Activated T-cell treated with anti-CD3 and anti-CD28 coated beads, Interleukin-2, amount 50 U/mL, for 1 hour (primary cell): ENCODE measurements around the gene FAM114A1.
"Not testable (repeated sequence)": the region's sequence is repeated elsewhere in the genome, so short reads cannot be mapped to it uniquely, and the experiment has no call there.

Source experiments
- DNase-seq: peaks from one replicate; pipeline ENCODE4 v3.0.0-alpha.2; 2020

Gene FAM114A1

DNA sequence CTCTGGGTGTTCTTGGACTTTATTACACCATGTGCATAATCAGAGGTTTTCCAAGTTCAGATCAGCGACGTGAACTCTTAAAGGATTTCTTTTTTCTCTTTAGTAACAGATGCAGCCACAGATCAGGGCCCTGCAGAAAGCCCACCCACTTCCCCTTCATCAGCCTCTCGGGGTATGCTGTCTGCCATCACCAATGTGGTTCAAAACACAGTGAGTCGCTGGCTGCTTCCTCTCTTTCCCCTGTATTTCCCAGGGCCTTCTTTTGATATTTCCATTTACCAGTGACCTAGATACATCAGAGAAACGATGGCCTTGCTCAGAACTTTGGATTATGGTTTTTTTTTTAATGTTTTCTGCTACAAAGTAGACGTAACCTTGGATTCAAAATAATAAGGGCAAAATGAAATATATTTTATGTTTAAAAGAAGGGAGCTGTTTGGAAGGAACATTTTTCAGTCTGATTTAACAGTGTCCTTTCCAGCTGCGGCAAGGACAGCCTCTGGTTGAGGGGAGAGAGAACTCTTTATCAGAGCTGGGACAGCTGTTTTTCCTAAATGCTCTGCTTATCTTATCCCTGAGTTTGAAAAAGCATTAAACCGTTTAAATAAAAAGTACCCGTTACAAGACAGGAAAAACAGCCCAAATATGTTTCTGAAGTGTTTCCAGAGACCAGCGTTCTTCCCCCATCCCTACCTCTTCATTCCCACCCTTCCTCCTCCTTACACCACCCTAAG lies 38.2 kb downstream of the FAM114A1 start:
- no peak for DNase-seq

DNA sequence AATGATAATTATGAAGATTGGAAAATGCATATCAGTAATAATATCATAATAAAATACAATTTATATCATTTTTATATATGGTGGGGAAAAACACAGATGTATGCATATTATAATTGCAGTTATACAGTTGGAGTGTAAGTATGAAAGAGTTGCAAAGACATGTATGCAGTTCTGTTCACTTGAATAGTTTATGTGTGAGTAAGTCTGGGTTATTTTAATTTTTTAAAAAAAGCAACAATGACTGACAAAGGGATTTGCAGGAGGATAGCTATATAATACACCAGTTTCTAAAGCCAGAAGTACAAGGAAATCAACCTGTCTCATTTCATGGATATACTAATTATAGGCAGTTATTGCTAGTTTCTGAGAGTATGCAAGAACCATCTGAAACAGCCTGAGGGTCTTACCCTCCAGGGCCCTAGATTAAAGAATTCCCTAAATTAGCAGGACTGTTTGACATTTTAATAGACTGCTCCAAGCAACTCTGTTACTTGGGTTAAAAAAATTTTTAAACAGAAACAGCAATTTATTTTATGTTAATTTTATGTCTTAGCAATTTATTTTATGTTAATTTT lies 40.2 kb downstream of the FAM114A1 start:
- no peak for DNase-seq

DNA sequence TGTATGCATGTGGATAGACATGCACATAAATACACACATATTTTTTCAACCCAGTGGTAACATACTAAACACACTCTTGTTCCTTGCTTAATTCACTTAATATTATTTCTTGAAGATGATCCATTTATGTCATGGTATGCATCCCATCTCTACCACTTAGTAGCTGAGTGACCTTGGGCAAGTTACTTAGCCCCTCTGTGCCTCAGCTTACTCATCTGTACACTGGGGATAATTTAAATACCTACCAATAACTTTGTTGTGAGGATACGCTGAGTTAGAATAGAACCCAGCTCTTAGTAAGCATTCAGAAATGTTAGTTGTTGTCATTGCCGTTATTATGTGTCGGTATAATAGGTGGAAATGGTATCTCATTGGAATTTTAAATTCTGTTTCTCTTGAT lies 41.4 kb downstream of the FAM114A1 start:
- DNase-seq: no peak

DNA sequence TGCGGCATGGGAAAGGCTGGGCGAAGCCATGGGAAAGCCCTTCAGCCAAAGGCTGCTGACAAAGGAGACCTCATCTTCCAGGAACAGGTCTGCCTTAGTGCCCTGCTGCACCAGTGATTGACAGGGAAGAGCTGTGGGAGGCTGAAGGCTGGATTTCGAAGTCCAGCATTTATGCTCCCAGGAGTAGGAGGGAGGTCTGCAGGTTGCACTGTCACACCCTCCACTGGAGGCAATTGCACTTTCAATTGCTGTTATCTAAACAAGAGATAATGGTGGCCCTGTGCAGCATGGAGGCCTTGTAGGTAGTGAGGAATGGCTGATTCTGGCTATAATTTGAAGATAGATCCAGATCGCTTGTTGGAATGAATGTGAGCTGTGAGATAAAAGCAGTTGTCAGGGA lies 43.7 kb downstream of the FAM114A1 start:
- no peak for DNase-seq

DNA sequence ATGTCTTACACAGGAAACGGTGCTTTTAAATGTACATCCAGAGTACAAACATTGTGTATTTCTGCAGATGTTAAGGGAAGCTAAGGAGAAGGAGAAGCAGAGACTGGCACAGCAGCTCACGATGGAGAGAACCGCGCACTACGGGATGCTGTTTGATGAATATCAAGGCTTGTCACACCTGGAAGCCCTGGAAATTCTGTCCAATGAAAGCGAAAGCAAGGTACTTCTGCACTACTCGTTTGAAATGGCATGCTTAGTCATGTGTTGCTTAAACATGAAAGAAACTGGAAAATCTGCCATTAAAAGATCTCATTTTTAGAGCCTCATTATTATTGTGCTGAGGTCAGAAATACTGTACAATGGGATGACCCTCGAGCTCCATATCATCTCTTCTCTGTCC lies 47.2 kb downstream of the FAM114A1 start:
- no peak for DNase-seq

DNA sequence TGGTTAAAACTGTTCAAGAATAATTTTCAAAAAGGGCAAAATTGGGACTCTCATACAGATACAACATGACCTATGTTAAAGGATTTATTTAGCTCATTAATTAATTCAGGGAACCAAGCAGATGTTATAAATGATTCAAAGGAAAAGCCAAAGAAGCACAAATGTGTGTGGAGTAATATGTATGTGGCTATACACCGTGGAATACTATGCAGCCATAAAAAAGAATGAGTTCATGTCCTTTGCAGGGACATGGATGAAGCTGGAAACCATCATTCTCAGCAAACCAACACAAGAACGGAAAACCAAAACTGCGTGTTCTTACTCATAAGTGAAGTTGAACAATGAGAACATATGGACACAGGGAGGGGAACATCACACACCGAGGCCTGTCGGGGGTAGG lies 48.7 kb downstream of the FAM114A1 start:
- not testable (repeated sequence) for DNase-seq

DNA sequence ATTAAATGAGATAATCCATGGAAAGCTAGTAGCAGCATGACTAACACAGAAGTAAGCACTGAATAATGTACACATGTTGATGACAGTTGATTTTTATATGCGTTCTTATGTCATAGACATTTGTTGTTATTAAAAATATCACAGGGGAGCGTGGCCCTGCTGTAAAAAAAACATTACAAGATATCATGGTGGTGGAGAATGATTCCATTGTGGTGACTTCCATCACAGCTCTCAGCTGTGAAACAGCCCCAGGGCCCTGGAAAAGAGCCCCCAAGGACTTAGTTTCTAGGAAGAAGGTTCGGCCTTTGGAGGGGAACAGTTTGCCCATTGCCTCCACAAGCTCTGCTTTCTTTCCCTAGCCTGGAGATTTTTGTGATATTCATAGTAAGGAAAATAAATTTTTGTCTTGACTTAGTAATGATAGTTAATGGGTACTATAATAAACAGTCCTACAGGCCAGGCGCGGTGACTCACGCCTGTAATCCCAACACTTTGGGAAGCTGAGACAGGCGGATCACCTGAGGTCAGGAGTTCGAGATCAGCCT lies 49.9 kb downstream of the FAM114A1 start:
- DNase-seq: no peak

DNA sequence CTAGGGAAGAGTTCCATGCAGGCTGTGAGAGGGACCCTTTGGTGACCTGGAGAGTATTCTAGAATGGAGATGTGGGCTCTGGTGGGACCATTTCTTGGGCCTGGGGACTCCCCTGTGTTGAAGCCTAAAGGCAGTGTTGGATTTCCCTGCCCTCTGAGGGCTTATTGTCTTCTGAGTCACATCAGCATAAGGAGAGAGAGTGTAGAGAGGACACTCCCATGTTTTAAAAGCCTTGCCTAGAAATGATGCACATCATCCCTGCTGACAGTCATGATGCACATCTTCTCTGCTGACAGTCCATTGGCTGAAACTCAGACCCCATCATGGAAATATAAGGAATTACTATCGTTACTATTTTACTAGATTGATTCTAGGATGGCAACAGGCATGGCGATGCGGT lies 51.9 kb downstream of the FAM114A1 start:
- no peak for DNase-seq

DNA sequence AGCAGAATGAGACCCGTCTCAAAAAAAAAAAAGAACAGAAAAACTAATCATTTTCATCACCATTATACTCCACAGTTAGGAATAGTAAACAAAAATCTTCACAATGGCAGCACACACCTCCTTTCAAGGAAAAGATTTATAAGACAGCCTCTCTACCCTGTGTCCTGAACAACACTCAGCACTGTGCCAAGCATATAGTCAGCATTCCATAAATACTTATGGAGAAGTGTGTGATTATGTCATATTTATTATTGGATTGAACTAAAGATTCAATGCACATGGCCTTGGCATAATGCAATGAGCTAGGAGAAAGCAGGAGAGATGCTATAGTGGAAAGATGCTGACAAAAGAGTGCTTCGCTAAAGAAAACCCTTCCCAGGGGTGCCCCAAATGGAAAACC lies 52.6 kb downstream of the FAM114A1 start:
- no peak for DNase-seq

DNA sequence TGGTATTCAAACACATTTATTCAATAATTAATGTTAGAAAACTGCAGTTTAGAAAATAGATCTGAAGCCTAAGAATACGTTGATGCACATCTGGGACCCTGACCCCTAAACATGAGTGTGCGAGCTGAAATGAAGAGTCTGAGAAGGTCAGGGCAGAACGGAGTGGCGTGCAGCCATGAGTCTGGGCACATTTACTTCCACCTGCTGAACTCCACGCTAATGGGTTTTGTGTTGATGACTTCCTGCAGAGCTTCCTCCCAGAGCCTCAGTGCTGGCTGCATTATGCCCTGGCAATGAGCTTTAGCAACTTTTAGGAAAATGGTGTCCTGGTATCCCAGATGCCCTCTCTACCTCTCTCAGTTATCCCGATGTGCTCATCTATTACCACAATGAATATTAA lies 53.1 kb downstream of the FAM114A1 start:
- no peak for DNase-seq

DNA sequence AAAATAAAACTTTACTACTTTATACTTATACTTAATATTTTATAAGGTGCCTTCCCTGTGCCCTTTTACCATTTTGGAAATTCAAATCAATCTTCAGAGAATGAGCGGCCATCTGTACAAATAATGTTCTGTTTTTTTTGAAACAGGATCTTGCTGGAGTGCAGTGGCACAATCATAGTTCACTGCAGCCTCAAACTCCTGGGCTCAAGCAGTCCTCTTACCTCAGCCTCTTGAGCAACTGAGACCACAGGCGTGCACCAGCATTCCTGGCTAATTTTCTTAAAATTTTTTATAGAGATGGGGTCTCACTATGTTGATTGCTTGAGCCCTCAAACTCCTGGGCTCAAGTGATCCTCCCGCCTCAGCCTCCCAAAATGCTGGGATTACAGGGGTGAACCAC lies 53.5 kb downstream of the FAM114A1 start:
- DNase-seq: no peak

DNA sequence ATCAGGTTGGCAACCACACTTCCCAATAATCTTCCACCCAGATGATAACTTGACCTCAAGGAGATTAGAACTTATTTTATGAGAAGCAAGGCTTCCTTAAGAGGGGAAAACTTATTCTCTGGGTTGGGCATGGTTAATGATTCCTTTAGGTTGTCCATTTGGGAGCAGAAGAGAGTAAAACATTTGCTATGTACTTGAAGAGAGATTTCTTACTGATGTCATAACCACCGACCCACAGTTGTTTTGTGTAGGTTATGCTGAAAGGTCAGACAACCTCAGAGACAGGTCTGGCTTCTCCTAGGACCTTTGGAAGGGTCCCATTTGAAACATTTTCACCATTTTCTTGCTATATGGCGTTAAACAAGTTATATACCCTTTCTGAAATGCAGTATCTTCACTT lies 56.1 kb downstream of the FAM114A1 start:
- DNase-seq: no peak

DNA sequence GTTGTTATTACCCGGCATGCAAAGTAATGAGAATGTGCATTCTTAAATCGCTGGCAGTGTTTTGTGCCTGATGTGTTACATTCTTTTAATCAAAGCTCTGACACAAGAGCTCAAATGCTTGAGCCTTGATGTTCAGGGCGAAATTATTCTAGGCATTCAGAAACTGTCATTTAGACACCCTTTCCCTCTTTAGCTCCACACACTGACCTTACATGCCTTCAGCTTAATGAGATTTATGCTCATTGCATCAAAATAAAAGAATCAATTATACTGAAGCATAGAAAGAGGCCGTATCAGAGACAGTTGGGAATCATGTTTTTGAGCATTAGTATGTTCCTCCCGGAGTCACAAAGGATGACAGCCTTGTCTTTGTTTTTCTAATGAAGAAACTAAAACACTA lies 56.7 kb downstream of the FAM114A1 start:
- no peak for DNase-seq

DNA sequence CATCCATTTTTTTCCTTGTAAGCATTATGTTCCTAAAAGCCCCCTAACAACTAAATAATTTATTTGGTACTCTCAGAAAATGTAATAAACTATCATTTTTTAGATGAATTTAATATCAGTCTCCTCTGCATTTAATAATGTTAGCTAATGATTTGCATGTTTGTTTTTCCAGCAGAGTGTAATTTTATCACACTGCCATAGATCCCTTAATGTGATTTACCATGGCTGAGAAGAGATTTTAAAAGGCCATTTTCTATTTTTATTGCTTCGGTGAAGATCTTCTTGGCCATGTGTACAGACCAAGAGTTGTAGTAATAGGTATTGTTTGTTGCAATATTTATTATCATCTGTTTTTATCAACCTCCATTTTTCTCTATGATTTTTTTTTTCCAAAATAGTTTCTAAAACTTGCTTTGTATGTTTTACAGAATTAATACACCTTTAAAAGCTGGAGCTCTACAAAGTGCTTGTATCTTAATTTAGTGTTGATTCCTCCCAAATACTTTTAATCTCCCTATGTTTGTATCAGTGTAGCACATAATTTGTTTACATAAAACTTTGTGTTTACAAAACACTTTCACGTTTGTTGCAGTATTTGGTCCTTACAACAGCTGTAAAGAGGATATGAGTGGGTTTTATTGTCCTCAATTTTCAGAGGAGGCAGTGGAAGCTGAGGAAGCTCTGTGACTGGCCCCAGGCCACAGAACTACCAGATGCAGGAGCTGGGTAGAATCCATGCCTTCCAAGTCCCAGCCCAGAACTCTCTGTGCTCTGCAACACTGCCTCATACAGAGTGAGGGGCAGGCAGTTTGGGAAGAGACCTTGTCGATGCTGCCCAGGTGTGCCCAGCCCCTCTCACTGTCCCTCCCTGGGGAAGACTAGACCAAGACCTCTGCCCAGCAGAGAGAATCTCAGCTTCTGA lies 58.1 kb downstream of the FAM114A1 start:
- DNase-seq: no peak

DNA sequence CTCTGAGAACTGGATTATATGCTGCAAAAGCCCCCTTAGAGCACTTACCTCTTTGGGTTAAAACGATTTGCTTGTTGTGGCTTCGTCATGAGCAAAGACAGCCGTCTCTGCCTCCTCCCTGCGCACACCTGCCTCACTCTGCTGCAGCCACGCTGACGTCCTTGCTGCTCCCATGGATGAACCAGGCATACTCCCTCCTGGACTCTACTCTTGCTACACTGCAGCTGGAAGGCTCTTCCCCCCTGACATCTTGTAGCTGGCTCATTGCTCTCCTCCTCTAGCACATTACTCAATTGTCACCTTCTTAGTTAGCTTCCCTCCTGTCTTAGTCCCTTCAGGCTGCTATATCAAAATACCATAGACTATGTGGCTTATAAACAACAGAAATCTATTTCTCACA lies 59.3 kb downstream of the FAM114A1 start:
- DNase-seq: no peak

DNA sequence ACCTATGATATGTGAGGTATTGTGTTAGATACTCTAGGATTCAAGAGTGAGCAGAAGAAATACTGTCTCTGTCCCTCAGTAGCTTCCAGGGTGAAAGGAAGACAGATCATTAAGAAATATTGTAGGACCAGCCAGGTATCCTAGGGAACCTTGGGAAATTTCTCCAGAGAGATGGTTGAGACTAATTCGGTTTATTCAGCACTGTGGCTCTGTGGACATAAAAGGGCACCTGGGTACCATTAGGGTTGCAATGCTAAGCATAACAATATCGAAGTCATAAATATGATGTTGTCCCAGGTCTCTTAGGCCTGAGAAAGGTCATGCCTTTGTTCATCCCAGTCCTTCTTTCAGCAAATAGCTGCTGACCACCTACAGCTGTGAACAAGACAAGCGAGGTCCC lies 61.0 kb downstream of the FAM114A1 start:
- no peak for DNase-seq

DNA sequence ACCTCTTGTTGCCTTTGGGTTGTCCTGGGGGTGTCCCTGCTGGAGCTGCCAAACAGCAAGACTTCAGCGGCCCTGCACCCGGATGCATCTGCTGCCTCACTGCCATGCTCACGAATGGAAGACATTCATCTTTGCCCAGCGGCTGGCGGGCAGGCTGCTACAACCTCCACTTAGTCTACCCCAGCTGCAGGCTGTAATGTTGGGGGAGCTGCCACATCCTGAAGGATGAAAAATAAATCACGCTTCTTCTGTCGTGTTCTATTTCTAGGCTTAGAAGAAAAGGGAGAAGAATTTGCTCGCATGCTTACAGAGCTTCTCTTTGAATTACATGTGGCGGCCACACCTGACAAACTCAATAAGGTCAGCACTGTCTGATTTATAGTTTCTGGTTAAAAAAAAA lies 61.4 kb downstream of the FAM114A1 start:
- DNase-seq: no peak

DNA sequence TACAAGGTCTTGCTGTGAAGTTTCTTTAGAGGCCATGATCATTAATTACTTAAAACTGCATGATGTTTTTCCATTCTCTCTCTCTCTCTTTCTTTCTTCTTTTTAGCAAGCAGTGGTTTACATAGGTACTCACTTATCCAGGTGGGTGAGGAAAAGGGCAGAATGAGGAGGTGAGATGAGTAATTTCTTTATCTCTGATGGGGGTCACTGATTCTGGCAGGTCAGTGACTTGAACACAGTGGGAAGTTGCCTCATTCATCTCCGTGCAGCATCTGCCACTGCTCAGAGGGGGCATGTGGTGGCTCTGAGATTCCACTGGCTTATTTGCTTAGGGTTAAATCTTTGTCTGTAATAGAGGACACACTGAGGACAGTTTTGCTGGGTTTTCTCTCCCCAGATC lies 62.6 kb downstream of the FAM114A1 start:
- no peak for DNase-seq

DNA sequence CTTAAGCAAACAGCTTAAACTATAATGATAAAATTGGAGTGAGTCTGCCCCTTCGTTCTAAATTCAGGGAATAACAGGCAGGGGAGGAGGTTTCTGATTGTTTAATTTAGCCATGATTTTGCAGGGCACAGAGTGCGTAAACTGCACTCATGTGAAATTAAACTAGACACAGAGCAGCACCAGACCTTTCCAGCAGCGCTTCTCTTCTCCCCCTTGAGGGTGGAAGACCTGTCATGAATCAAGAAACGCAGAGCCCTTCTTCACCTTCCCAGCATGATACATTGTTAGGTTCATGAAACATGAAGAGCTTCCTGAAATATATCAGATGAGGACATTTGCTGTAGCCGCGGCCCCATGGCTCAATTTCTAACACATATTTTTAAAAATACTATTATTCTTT lies 63.1 kb downstream of the FAM114A1 start:
- DNase-seq: no peak

DNA sequence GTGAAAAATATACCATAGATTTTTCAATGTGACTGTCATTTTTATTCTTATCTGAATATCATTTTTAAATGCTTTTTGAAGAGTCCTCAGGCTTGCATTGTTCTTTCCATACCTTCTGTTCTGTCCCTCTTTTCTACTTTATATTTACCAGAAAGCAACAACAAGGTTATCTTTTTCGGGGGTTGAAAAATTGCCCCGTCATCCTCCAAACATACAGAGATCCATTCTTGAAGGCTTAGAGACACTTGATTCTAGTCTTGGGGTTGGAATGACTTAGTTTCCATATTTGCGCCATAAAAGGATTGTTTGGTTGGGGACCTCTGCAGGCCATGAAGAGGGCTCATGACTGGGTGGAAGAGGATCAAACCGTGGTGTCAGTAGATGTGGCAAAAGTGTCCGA lies 63.5 kb downstream of the FAM114A1 start:
- DNase-seq: no peak

DNA sequence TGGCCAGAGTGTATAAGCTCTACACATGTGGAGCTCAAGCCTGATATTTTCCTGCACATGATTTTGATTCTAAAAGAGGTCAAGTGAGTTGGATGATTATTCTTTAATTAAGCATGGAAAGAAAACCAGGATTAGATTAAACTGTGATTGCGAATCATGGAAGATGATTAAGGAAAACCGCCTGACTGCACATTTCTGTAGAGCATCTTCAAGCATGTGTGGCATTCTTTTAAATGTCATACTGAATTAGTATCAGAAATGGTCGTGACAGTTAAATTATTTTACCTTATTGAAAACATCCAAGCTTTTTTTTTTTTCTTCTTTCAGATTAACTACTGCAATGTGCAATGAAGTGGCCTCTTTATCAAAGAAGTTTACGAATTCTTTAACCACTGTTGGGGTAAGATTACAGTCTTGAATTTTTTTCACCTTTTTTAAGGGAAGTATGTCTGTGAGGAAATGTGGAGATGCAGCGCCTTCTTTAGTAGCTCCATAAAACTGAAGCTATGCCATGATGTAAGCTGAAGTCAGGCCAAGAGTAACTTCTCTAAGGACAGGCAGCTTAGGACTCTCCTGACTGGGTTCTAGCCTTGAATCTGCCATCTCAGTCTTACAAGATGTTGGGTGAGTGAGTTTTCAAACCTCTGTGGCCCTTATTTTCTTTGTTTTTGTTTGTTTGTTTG lies 67.9 kb downstream of the FAM114A1 start:
- DNase-seq: no peak

DNA sequence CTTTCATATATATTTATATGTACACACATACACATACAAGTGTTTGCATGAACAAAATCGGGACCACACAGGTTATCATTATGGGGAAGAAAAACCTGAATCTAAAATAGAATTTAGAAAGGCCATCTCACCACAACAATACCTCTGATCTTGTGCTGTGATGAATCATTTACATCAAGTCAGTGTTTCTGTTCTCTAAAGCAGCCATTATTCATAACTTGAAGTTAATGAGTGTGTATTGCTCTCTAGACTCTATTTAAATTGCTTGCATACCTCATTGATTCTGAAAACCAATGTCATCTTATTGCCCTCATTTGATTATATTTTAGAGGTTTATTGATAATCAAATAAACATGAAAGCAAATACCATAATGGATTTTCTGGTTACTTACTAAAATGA lies 71.6 kb downstream of the FAM114A1 start:
- DNase-seq: no peak

DNA sequence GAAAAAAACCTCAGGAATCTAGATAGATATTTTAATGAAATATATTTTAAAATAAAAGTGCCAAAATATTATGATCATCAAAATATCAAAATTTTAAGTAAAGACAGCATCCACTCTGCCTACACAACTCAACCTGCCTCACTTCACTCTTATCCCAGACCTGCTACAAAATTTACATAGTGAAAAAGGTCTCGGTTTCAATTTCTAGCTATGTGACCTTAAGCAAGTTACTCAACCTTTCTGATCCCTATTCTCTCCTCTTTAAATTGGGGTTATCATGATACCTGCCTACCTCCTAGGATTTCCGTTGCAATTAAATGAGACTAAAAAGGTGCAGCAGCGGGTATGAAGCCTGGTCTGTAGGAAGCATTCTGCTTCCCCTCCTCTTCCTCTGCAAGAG lies 72.9 kb downstream of the FAM114A1 start:
- DNase-seq: no peak
